H1 (cell line): ENCODE results near the gene CAMK2B.

Experiments
- EZH2 ChIP-seq: fragments of 200-600 bp; sonication (generic); IDR thresholded peaks from 2 replicates; pipeline ENCODE4 v1.7.1; 2012; ENCODE audit warnings: low read depth, mild to moderate bottlenecking, moderate library complexity, low read length, inconsistent platforms; ENCODE audit not compliant: severe bottlenecking
- KDM5A ChIP-seq: fragments of 200-600 bp; IDR thresholded peaks from 2 replicates; pipeline ENCODE4 v1.7.1; 2012; ENCODE audit warnings: mild to moderate bottlenecking, low read length, inconsistent platforms, mixed read lengths
- PHF8 ChIP-seq: fragments of 200-600 bp; sonication (generic); conservative IDR thresholded peaks from 2 replicates; pipeline ENCODE4 v1.7.1; 2012; ENCODE audit warnings: low read depth, mild to moderate bottlenecking, inconsistent platforms, low read length, moderate library complexity
- POLR2A ChIP-seq, 2 experiments: IDR thresholded peaks; 1 replicate in 1 of 2; 2 replicates in 1 of 2; pipeline ENCODE4 v1.6.1; 2011; ENCODE audit warnings: low read depth in 2 of 2, low read length in 2 of 2, mild to moderate bottlenecking in 2 of 2; ENCODE audit errors: control extremely low read depth in 1 of 2
- RAD21 ChIP-seq, 2 experiments: IDR thresholded peaks in 1 of 2; conservative IDR thresholded peaks in 1 of 2; 2 replicates each; pipeline ENCODE4 v1.6.1; 2011; ENCODE audit warnings: low read depth in 2 of 2, low read length in 2 of 2, improper control_type of control experiment in 1 of 2, inconsistent platforms in 1 of 2, mild to moderate bottlenecking in 1 of 2, moderate library complexity in 1 of 2
- SIN3A ChIP-seq, 2 experiments: IDR thresholded peaks in 1 of 2; conservative IDR thresholded peaks in 1 of 2; 2 replicates each; pipeline ENCODE4 v1.6.1; 2011 to 2012; ENCODE audit warnings: low read length in 2 of 2, improper control_type of control experiment in 1 of 2, low read depth in 1 of 2, mild to moderate bottlenecking in 1 of 2
- SP1 ChIP-seq: IDR thresholded peaks from 2 replicates; pipeline ENCODE4 v1.6.1; 2011; ENCODE audit warnings: low read depth, low read length
- TAF1 ChIP-seq: IDR thresholded peaks from 2 replicates; pipeline ENCODE4 v1.6.1; 2011; ENCODE audit warnings: mild to moderate bottlenecking, low read depth, low read length
- TEAD4 ChIP-seq: IDR thresholded peaks from 2 replicates; pipeline ENCODE4 v1.6.1; 2012; ENCODE audit warnings: low read depth, low read length, inconsistent platforms, mixed read lengths
- TF ChIP-seq, protein P1 (sequence below), 3 experiments: IDR thresholded peaks; 1 replicate in 2 of 3; 2 replicates in 1 of 3; pipeline versions ENCODE4 v1.5.1 to v1.6.1; 2011; ENCODE audit warnings: low read length in 3 of 3, mild to moderate bottlenecking in 3 of 3, inconsistent platforms in 2 of 3, low read depth in 1 of 3, moderate library complexity in 1 of 3; ENCODE audit not compliant: insufficient read depth in 1 of 3; ENCODE audit errors: control extremely low read depth in 1 of 3
- TF ChIP-seq, protein P2 (sequence below): IDR thresholded peaks from 2 replicates; pipeline ENCODE4 v1.6.1; 2011; ENCODE audit warnings: low read length, improper control_type of control experiment

DNA sequence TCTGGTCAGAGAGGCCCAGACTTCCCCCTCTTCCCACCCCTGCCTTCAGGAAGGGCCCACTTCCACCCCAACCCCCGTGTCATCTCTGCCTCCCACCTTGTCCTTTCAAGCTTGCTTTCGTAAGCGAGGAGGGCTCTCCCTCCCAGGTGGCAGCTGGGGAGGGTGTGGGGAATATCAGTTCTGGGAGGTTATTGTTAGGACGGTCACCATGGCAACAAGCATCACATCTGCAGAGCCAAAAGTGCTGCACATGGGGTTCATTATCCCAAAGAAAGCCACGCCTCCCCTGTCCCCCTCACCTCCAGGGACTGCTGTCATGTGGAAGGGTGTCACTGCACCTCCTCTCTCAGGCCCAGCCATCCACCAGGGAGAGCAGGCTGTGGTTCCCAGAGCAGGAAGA is 2.6 kb upstream of the CAMK2B start:
- TF ChIP-seq POLR2A (IDR thresholded peaks at IDR 0.05; ENCODE audit: control extremely low read depth in 1 of 2, low read depth in 2 of 2, low read length in 2 of 2): no peak
- TF ChIP-seq, protein P1, sequence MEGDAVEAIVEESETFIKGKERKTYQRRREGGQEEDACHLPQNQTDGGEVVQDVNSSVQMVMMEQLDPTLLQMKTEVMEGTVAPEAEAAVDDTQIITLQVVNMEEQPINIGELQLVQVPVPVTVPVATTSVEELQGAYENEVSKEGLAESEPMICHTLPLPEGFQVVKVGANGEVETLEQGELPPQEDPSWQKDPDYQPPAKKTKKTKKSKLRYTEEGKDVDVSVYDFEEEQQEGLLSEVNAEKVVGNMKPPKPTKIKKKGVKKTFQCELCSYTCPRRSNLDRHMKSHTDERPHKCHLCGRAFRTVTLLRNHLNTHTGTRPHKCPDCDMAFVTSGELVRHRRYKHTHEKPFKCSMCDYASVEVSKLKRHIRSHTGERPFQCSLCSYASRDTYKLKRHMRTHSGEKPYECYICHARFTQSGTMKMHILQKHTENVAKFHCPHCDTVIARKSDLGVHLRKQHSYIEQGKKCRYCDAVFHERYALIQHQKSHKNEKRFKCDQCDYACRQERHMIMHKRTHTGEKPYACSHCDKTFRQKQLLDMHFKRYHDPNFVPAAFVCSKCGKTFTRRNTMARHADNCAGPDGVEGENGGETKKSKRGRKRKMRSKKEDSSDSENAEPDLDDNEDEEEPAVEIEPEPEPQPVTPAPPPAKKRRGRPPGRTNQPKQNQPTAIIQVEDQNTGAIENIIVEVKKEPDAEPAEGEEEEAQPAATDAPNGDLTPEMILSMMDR (IDR thresholded peaks at IDR 0.05; ENCODE audit: control extremely low read depth in 1 of 3, insufficient read depth in 1 of 3, low read depth in 1 of 3, low read length in 3 of 3): no peak
- no peak for TF ChIP-seq RAD21 (IDR thresholded peaks at IDR 0.05 in 1 of 2, conservative IDR thresholded peaks at IDR 0.05 in 1 of 2; ENCODE audit: low read depth in 2 of 2, low read length in 2 of 2)
- TF ChIP-seq PHF8: no peak
- no peak for TF ChIP-seq SIN3A (conservative IDR thresholded peaks at IDR 0.05 in 1 of 2, IDR thresholded peaks at IDR 0.05 in 1 of 2; ENCODE audit: low read depth in 1 of 2, low read length in 2 of 2)
- no peak for TF ChIP-seq KDM5A
- TF ChIP-seq TEAD4: no peak
- TF ChIP-seq, protein P2, sequence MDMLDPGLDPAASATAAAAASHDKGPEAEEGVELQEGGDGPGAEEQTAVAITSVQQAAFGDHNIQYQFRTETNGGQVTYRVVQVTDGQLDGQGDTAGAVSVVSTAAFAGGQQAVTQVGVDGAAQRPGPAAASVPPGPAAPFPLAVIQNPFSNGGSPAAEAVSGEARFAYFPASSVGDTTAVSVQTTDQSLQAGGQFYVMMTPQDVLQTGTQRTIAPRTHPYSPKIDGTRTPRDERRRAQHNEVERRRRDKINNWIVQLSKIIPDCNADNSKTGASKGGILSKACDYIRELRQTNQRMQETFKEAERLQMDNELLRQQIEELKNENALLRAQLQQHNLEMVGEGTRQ: no peak
- TF ChIP-seq SP1: no peak
- no peak for TF ChIP-seq TAF1
- TF ChIP-seq EZH2: no peak
